Tibial artery (tissue), 4 donors: ENCODE data around the gene ST3GAL2.

ENCODE experiments used
- DNase-seq, 2 donors: peaks; one replicate each; pipeline ENCODE4 v3.0.0-alpha.2; 2019
- H3K27ac ChIP-seq, 2 donors: fragments of 200-600 bp; sonication (generic) in 1 of 2; 1 replicate in 1 of 2; 2 replicates in 1 of 2; pipeline ENCODE4 v1.5.1; 2018 to 2019; ENCODE audit warnings: mild to moderate bottlenecking in 1 of 2
- H3K27me3 ChIP-seq, 2 donors: fragments of 200-600 bp; sonication (generic) in 1 of 2; one replicate each; pipeline versions ENCODE4 v1.5.1 to v1.6.0; 2016 to 2019
- H3K36me3 ChIP-seq, 3 donors: fragments of 200-600 bp; sonication (generic) in 2 of 3; one replicate each; pipeline ENCODE4 v1.5.1; 2016 to 2019; ENCODE audit warnings: mild to moderate bottlenecking in 2 of 3
- H3K4me1 ChIP-seq, 4 donors: fragments of 200-600 bp; sonication (generic) in 2 of 4; 1 replicate in 3 of 4; 2 replicates in 1 of 4; pipeline ENCODE4 v1.5.1; 2016 to 2019
- H3K4me3 ChIP-seq, 2 donors: fragments of 200-600 bp; sonication (generic) in 1 of 2; 1 replicate in 1 of 2; 2 replicates in 1 of 2; pipeline ENCODE4 v1.5.1; 2018 to 2019; ENCODE audit warnings: mild to moderate bottlenecking in 2 of 2
- H3K9me3 ChIP-seq, 3 donors: fragments of 200-600 bp; sonication (generic) in 1 of 3; one replicate each; pipeline ENCODE4 v1.5.1; 2016 to 2019
- intact Hi-C: fragments of 100-400 bp; cut with DNase I; formaldehyde crosslinking; loops from one replicate; pipeline ENCODE4 v1.15.0; 2023; ENCODE audit warnings: low total_unique reads
- TF ChIP-seq, protein P1 (sequence below), 2 experiments: fragments of 200-600 bp in 1 of 2; fragments of 450-650 bp in 1 of 2; IDR thresholded peaks; one replicate each; pipeline ENCODE4 v1.5.1; 2017 to 2019; ENCODE audit warnings: antibody characterized with exemption in 2 of 2, mild to moderate bottlenecking in 1 of 2, moderate library complexity in 1 of 2

ST3GAL2 gene

DNA sequence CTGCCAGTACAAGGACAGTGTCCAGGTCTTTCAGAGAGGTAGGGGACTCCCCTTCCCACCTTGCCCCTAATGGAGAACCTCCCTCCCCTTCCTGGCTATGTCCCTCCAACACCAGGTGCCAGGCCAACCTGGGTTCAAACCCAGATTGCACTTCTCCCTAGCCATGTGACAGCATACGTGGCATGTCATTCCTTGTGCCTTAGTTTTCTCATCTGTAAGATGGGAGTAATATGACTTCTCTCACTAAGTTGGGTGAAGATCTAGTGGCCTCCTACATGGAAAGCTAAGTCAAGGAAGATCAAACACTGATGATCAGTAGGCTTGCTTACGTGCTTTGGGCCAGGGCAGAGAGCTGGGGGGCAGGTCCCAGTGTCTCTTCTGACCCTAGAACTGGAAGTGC lies 24.3 kb upstream of the ST3GAL2 start:
- Histone ChIP-seq H3K27ac (no peak overlapping the region), H3K27me3 (no peaks in the 10 kb centered on the region), H3K4me1 (no peaks in the 10 kb centered on the region), H3K9me3 (no peaks in the 10 kb centered on the region), H3K4me3 (no peak overlapping the region), H3K36me3 (peaks cover 31 to 52% (median 37%) of the 10 kb centered on the region in 3 donors)
- DNase-seq: no peak
- TF ChIP-seq, protein P1, sequence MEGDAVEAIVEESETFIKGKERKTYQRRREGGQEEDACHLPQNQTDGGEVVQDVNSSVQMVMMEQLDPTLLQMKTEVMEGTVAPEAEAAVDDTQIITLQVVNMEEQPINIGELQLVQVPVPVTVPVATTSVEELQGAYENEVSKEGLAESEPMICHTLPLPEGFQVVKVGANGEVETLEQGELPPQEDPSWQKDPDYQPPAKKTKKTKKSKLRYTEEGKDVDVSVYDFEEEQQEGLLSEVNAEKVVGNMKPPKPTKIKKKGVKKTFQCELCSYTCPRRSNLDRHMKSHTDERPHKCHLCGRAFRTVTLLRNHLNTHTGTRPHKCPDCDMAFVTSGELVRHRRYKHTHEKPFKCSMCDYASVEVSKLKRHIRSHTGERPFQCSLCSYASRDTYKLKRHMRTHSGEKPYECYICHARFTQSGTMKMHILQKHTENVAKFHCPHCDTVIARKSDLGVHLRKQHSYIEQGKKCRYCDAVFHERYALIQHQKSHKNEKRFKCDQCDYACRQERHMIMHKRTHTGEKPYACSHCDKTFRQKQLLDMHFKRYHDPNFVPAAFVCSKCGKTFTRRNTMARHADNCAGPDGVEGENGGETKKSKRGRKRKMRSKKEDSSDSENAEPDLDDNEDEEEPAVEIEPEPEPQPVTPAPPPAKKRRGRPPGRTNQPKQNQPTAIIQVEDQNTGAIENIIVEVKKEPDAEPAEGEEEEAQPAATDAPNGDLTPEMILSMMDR (IDR thresholded peaks at IDR 0.05): no peak
- intact Hi-C loops: no loop called here

DNA sequence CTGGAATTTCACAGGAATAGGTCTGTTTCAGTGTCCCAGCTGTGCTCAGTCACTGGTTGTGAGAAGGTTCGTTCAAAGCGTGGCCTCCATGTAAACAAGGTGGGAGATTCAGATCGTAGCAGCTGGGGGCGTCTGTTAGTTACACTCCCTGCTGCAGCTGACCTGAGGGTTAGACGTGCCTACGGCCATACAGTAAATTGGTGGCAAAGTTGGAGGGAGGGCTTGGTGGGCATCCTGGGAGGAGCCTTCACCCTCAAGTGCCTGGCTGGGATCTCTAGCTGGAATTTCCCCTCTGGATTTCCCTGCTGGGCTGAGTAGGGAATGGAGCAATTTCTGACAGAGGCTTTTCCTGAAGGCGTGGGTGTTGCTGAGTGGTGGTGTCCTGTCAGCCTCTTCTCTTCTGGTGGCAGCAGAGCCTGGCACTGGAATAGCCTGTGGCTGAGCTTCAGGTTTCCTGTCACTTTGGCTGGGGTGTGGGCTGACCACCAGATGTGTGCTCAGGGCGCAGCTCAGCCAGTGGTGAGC lies 21.9 kb upstream of the ST3GAL2 start:
- peaks cover 0 to 3% (median under 1%) of the 10 kb centered on the region in 4 donors for H3K4me1 ChIP-seq
- no peaks in the 10 kb centered on the region for H3K9me3 ChIP-seq
- peaks cover 19 to 29% (median 21%) of the 10 kb centered on the region in 3 donors for H3K36me3 ChIP-seq
- no peak overlapping the region for H3K27ac ChIP-seq
- no peak overlapping the region for H3K4me3 ChIP-seq
- H3K27me3 ChIP-seq: no peaks in the 10 kb centered on the region
- intact Hi-C loops: no loop called here
- DNase-seq: no peak
- TF ChIP-seq, protein P1 (IDR thresholded peaks at IDR 0.05): no peak

DNA sequence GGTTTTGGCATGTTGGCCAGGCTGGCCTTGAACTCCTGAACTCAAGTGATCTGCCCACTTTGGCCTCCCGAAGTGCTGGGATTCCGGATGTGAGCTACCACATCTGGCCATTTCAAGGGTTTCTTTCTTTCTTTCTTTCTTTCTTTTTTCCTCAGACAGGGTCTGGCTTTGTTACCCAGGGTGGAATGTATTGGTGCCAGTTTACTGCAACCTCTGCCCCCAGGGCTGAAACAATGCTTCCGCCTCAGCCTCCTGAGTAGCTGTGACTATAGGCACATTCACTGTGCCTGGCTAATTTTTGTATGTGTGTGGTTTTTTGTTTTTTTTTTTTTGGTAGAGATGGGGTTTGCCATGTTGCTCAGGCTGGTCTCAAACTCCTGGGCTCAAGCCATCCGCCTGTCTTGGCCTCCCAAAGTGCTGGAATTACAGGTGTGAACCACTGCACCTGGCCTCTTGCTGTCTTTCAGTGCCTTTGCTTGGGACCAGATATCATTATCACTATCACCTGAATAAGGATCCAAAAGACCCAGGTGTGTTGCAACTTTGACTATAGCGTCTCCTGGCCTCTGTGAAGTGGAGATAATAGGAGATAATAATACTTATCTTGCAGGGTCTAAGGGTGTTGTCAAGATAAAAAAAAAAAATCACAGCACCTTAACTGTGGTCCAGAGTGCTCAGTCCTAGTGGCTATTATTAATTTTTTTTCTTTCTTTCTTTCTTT lies 18.7 kb upstream of the ST3GAL2 start:
- intact Hi-C loops: loop anchor here (5.0 kb wide), 1 partner anchor 75 kb away; no protein-coding TSS in a partner anchor
- Histone ChIP-seq H3K9me3 (no peaks in the 10 kb centered on the region), H3K4me3 (no peak overlapping the region), H3K27ac (no peak overlapping the region), H3K36me3 (no peaks in the 10 kb centered on the region), H3K27me3 (no peaks in the 10 kb centered on the region), H3K4me1 (peaks cover 0 to 17% (median 10%) of the 10 kb centered on the region in 4 donors)
- TF ChIP-seq, protein P1 (IDR thresholded peaks at IDR 0.05): no peak
- DNase-seq: no peak

DNA sequence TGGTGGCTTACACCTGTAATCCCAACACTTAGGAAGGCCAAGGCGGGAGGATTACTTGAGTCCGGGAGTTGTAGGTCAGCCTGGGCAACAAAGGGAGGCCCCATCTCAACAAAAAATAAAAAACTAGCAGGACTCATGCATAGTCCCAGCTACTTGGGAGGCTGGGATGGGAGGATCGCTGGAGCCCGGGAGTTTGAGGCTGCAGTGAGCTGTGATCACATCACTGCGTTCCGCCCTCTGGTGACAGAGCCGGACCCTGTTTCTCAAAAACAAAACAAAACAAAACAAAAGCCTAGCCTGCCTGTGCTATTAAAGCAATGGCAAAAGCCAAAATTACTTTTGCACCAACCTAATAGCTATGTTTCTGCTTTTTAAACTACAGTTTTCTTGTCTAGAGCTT lies 17.0 kb upstream of the ST3GAL2 start:
- H3K4me3 ChIP-seq: no peak overlapping the region
- H3K36me3 ChIP-seq: no peaks in the 10 kb centered on the region
- H3K4me1 ChIP-seq: peaks cover 0 to 19% (median 11%) of the 10 kb centered on the region in 4 donors
- no peak overlapping the region for H3K27ac ChIP-seq
- no peaks in the 10 kb centered on the region for H3K9me3 ChIP-seq
- DNase-seq: no peak
- intact Hi-C loops: loop anchor here (5.0 kb wide), 1 partner anchor 74 kb away; no protein-coding TSS in a partner anchor
- H3K27me3 ChIP-seq: no peaks in the 10 kb centered on the region
- TF ChIP-seq, protein P1 (IDR thresholded peaks at IDR 0.05): no peak

DNA sequence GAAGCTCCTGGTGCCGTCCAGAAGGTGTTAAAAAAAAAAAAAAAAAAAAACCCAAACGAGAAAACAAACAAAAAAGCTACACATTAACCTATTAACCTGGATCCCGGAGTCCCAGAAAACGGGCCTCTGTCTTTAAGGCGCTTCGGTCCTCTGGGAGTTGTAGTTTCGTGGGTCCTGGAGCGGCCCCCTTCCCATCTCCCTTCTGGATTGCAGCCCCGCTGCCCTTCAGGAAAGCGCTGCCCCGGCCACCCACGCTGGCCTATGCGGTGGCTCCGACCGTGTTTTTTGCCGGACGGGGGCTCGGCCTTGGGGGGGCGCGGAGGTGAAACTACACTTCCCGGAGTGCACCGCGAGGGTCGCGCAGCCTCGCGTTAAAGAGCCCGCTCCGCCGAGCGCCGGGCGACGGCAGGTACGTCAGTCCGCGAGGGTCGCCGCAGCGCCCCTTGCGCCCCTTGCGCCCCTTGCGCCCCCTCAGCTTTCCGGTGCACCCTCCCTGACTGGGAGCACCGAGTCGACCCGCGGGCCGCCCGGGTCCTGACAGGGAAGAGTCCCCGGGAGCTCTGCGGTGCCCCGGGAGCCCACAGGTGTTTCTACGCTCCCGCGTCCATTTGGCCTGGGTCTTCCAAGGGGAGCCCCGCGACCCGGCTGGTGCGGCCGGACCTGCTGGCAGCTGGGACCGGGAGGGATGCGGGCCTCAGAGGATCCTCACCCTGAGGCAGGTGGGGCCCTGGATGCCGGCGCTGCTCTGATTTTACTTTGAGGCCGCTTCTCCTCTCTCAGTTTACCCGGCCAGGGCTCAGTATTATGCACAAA lies 15.5 kb upstream of the ST3GAL2 start, which contains the start of gene FCSK:
FCSK (plus strand) TSS at position 374 of the 813 bp plus-strand sequence. CDS start 8,596 bp downstream, outside the sequence.
- H3K4me3 ChIP-seq: peak within 1 kb of the TSS; percentile 91 to 92
- H3K4me1 ChIP-seq: peaks cover 0 to 20% (median 14%) of the 10 kb centered on the region in 4 donors
- no peaks in the 10 kb centered on the region for H3K36me3 ChIP-seq
- intact Hi-C loops: loop anchor here (5.0 kb wide), 1 partner anchor 72 kb away; no protein-coding TSS in a partner anchor
- DNase-seq: peak in 1 of 2 donors; percentile 75
- H3K27me3 ChIP-seq: peaks cover 0 to 10% of the 10 kb centered on the region in 2 donors
- TF ChIP-seq, protein P1 (IDR thresholded peaks at IDR 0.05): peak in 1 of 2 experiments; percentile 17
- H3K27ac ChIP-seq: peak within 1 kb of the TSS; percentile 83 to 96
- no peaks in the 10 kb centered on the region for H3K9me3 ChIP-seq
